ACC112 (cell line): ENCODE data around the gene FNDC10.

Experiments used
- H2AFZ ChIP-seq: fragments of 200-600 bp; sonication (generic); one replicate; pipeline ENCODE4 v1.6.0; 2017; ENCODE audit warnings: antibody characterized with exemption, low read length; ENCODE audit not compliant: unreplicated experiment
- H3K27ac ChIP-seq: fragments of 200-600 bp; sonication (generic); 2 replicates; pipeline ENCODE4 v1.5.1; 2014; ENCODE audit warnings: low read depth, mild to moderate bottlenecking, antibody characterized with exemption, low read length, moderate library complexity
- H3K27me3 ChIP-seq: fragments of 200-600 bp; sonication (generic); 2 replicates; pipeline ENCODE4 v1.6.1; 2014; ENCODE audit warnings: mild to moderate bottlenecking, antibody characterized with exemption, low read length, moderate library complexity, mixed read lengths; ENCODE audit not compliant: insufficient read depth
- H3K36me3 ChIP-seq: fragments of 200-600 bp; sonication (generic); 2 replicates; pipeline ENCODE4 v1.6.1; 2016; ENCODE audit warnings: mild to moderate bottlenecking, antibody characterized with exemption, low read length, moderate library complexity, mixed read lengths; ENCODE audit not compliant: insufficient read depth
- H3K4me1 ChIP-seq: fragments of 200-600 bp; sonication (generic); one replicate; pipeline ENCODE4 v1.6.1; 2016; ENCODE audit warnings: low read length, mixed read lengths; ENCODE audit not compliant: insufficient read depth, unreplicated experiment, control insufficient read depth
- H3K4me3 ChIP-seq: fragments of 200-600 bp; sonication (generic); 2 replicates; pipeline ENCODE4 v1.5.1; 2014; ENCODE audit warnings: mild to moderate bottlenecking, low read depth, low read length
- H3K79me2 ChIP-seq: fragments of 200-600 bp; sonication (generic); one replicate; pipeline ENCODE4 v1.6.0; 2016; ENCODE audit warnings: low read length; ENCODE audit not compliant: control insufficient read depth, unreplicated experiment, insufficient read depth

Gene FNDC10

GRCh38 chr1:1573843-1574720 lies 25.9 kb downstream of the FNDC10 start:
- Histone ChIP-seq H3K4me1 (peaks cover 8% of the 10 kb centered on the region), H3K4me3 (peak overlapping the region; percentile 90), H3K27me3 (peaks cover 5% of the 10 kb centered on the region; the same call in 1 of the 2 replicates), H3K79me2 (peaks cover 50% of the 10 kb centered on the region), H2AFZ (peak overlapping the region; percentile 70), H3K36me3 (0 out of 2 replicates have a peak, but pooled peaks cover 5% of the 10 kb centered on the region), H3K27ac (peak overlapping the region; percentile 80)

- H2AFZ ChIP-seq = no peak overlapping the region
- H3K36me3 ChIP-seq = peaks cover 19% of the 10 kb centered on the region; the same call in 1 of the 2 replicates
- H3K27me3 ChIP-seq = no peaks in the 10 kb centered on the region
- H3K4me1 ChIP-seq = no peaks in the 10 kb centered on the region
- no peak overlapping the region for H3K4me3 ChIP-seq
- peaks cover 94% of the 10 kb centered on the region for H3K79me2 ChIP-seq
- no peak overlapping the region for H3K27ac ChIP-seq
Measured at GRCh38 chr1:1569341-1569740, 30.6 kb downstream of the FNDC10 start.

GRCh38 chr1:1567891-1568291 lies 32.0 kb downstream of the FNDC10 start:
- no peak overlapping the region for H3K27ac ChIP-seq
- no peak overlapping the region for H3K4me3 ChIP-seq
- peaks cover 92% of the 10 kb centered on the region for H3K79me2 ChIP-seq
- H3K27me3 ChIP-seq = no peaks in the 10 kb centered on the region
- H2AFZ ChIP-seq = no peak overlapping the region
- peaks cover 28% of the 10 kb centered on the region for H3K36me3 ChIP-seq
- no peaks in the 10 kb centered on the region for H3K4me1 ChIP-seq

- H3K36me3 ChIP-seq = peaks cover 34% of the 10 kb centered on the region
- no peak overlapping the region for H2AFZ ChIP-seq
- H3K27me3 ChIP-seq = no peaks in the 10 kb centered on the region
- H3K4me1 ChIP-seq = no peaks in the 10 kb centered on the region
- H3K79me2 ChIP-seq = peaks cover 92% of the 10 kb centered on the region
- no peak overlapping the region for H3K27ac ChIP-seq
- H3K4me3 ChIP-seq = no peak overlapping the region
Measured at GRCh38 chr1:1567152-1567875, 32.6 kb downstream of the FNDC10 start.

- no peak overlapping the region for H3K27ac ChIP-seq
Measured at GRCh38 chr1:1565340-1565739, 34.6 kb downstream of the FNDC10 start.

GRCh38 chr1:1564268-1564667 lies 35.7 kb downstream of the FNDC10 start:
- Histone ChIP-seq H3K4me1 (no peaks in the 10 kb centered on the region), H3K36me3 (peaks cover 36% of the 10 kb centered on the region), H2AFZ (no peak overlapping the region), H3K27me3 (no peaks in the 10 kb centered on the region), H3K27ac (no peak overlapping the region), H3K79me2 (peaks cover 80% of the 10 kb centered on the region), H3K4me3 (no peak overlapping the region)

More at GRCh38 chr1:1565340-1565739, 34.6 kb downstream of the FNDC10 start:
- peaks cover 39% of the 10 kb centered on the region for H3K36me3 ChIP-seq
- no peak overlapping the region for H2AFZ ChIP-seq
- H3K4me1 ChIP-seq = no peaks in the 10 kb centered on the region
- no peak overlapping the region for H3K4me3 ChIP-seq
- peaks cover 88% of the 10 kb centered on the region for H3K79me2 ChIP-seq
- H3K27me3 ChIP-seq = no peaks in the 10 kb centered on the region

- H3K4me3 ChIP-seq = no peak overlapping the region
- H3K27me3 ChIP-seq = no peaks in the 10 kb centered on the region
- H2AFZ ChIP-seq = no peak overlapping the region
- H3K79me2 ChIP-seq = peaks cover 74% of the 10 kb centered on the region
- no peak overlapping the region for H3K27ac ChIP-seq
- no peaks in the 10 kb centered on the region for H3K4me1 ChIP-seq
- peaks cover 36% of the 10 kb centered on the region for H3K36me3 ChIP-seq
Measured at GRCh38 chr1:1563688-1564087, 36.2 kb downstream of the FNDC10 start.

GRCh38 chr1:1562556-1563195 lies 37.3 kb downstream of the FNDC10 start:
- Histone ChIP-seq H3K79me2 (peaks cover 64% of the 10 kb centered on the region), H3K36me3 (peaks cover 36% of the 10 kb centered on the region), H3K27me3 (no peaks in the 10 kb centered on the region), H2AFZ (no peak overlapping the region), H3K4me1 (no peaks in the 10 kb centered on the region), H3K4me3 (no peak overlapping the region), H3K27ac (no peak overlapping the region)

- no peaks in the 10 kb centered on the region for H3K27me3 ChIP-seq
- H3K4me3 ChIP-seq = no peak overlapping the region
- H3K27ac ChIP-seq = no peak overlapping the region
- no peak overlapping the region for H2AFZ ChIP-seq
- peaks cover 57% of the 10 kb centered on the region for H3K79me2 ChIP-seq
- no peaks in the 10 kb centered on the region for H3K4me1 ChIP-seq
- H3K36me3 ChIP-seq = peaks cover 34% of the 10 kb centered on the region
Measured at GRCh38 chr1:1561801-1562470, 38.0 kb downstream of the FNDC10 start.

GRCh38 chr1:1560178-1560577 lies 39.8 kb downstream of the FNDC10 start:
- peaks cover 3% of the 10 kb centered on the region for H3K4me1 ChIP-seq
- no peak overlapping the region for H3K27ac ChIP-seq
- no peaks in the 10 kb centered on the region for H3K27me3 ChIP-seq
- no peak overlapping the region for H2AFZ ChIP-seq
- no peak overlapping the region for H3K4me3 ChIP-seq
- H3K36me3 ChIP-seq = peaks cover 28% of the 10 kb centered on the region
- peaks cover 40% of the 10 kb centered on the region for H3K79me2 ChIP-seq
